ENCODE results near the gene GKN1. TPM values are rescaled to one million over a fixed set of nuclear protein-coding genes. Genes with fewer than 3 reads are reported as not detected.

The GKN1 gene
- total and polyA plus RNA-seq, 2 donors: 1.4 to 11.5 TPM

GRCh38 chr2:68936889-68937288 lies 37.5 kb upstream of the GKN1 start:
- H3K4me1 ChIP-seq (ENCODE audit: control insufficient read depth in 2 of 2, insufficient read depth in 2 of 2, low read length in 2 of 2): peaks cover 0 to 9% of the 10 kb centered on the region in 2 donors
- DNase-seq (ENCODE audit: low read depth in 6 of 9, low spot score in 9 of 9): no peak
- no peaks in the 10 kb centered on the region for H3K9me3 ChIP-seq (ENCODE audit: control insufficient read depth in 2 of 2, insufficient read depth in 1 of 2, low read length in 1 of 2)
- H3K27ac ChIP-seq (ENCODE audit: low read depth in 1 of 2, low read length in 1 of 2): no peak overlapping the region
- H3K4me3 ChIP-seq (ENCODE audit: low read length in 2 of 2): no peak overlapping the region
- H3K27me3 ChIP-seq (ENCODE audit: control insufficient read depth in 2 of 2, insufficient read depth in 1 of 2, low read length in 1 of 2): no peaks in the 10 kb centered on the region
- WGBS: 80% methylated on average over 1 of the region's 1 CpG
- H3K36me3 ChIP-seq (ENCODE audit: control insufficient read depth in 2 of 2, insufficient read depth in 2 of 2, low read length in 1 of 2): no peaks in the 10 kb centered on the region

- Histone ChIP-seq H3K9me3 (ENCODE audit: control insufficient read depth in 2 of 2, insufficient read depth in 1 of 2, low read length in 1 of 2) (no peaks in the 10 kb centered on the region), H3K4me3 (ENCODE audit: low read length in 2 of 2) (no peak overlapping the region), H3K27ac (ENCODE audit: low read depth in 1 of 2, low read length in 1 of 2) (no peak overlapping the region), H3K36me3 (ENCODE audit: control insufficient read depth in 2 of 2, insufficient read depth in 2 of 2, low read length in 1 of 2) (no peaks in the 10 kb centered on the region), H3K27me3 (ENCODE audit: control insufficient read depth in 2 of 2, insufficient read depth in 1 of 2, low read length in 1 of 2) (no peaks in the 10 kb centered on the region), H3K4me1 (ENCODE audit: control insufficient read depth in 2 of 2, insufficient read depth in 2 of 2, low read length in 2 of 2) (peaks cover 0 to 9% of the 10 kb centered on the region in 2 donors)
- 96% methylated on average over 5 of the region's 5 CpGs for WGBS
- DNase-seq (ENCODE audit: low read depth in 6 of 9, low spot score in 9 of 9): no peak
Measured at GRCh38 chr2:68937346-68938055, 36.9 kb upstream of the GKN1 start.

DNA sequence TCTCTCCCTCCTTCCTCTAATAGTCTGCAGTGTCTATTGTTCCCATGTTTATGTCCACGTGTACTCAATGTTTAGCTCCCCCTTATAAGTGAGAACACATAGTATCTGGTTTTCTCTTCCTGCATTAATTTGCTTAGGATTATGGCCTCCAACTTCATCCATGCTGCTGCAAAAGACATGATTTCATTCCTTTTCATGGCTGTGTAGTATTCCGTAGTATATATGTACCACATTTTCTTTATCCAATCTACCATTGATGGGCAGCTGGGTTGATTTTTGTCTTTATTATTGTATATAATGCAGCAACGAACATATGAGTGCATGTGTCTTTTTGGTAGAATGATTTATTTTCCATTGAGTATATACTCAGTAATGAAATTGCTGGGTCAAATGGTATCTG lies 35.5 kb upstream of the GKN1 start:
- H3K4me1 ChIP-seq (ENCODE audit: control insufficient read depth in 2 of 2, insufficient read depth in 2 of 2, low read length in 2 of 2): peaks cover 0 to 9% of the 10 kb centered on the region in 2 donors
- H3K27ac ChIP-seq (ENCODE audit: low read depth in 1 of 2, low read length in 1 of 2): no peak overlapping the region
- WGBS: 97% methylated on average over 3 of the region's 3 CpGs
- no peak overlapping the region for H3K4me3 ChIP-seq (ENCODE audit: low read length in 2 of 2)
- H3K27me3 ChIP-seq (ENCODE audit: control insufficient read depth in 2 of 2, insufficient read depth in 1 of 2, low read length in 1 of 2): no peaks in the 10 kb centered on the region
- H3K36me3 ChIP-seq (ENCODE audit: control insufficient read depth in 2 of 2, insufficient read depth in 2 of 2, low read length in 1 of 2): no peaks in the 10 kb centered on the region
- DNase-seq (ENCODE audit: low read depth in 6 of 9, low spot score in 9 of 9): no peak
- H3K9me3 ChIP-seq (ENCODE audit: control insufficient read depth in 2 of 2, insufficient read depth in 1 of 2, low read length in 1 of 2): no peaks in the 10 kb centered on the region

- Histone ChIP-seq H3K4me1 (ENCODE audit: control insufficient read depth in 2 of 2, insufficient read depth in 2 of 2, low read length in 2 of 2) (peaks cover 0 to 9% of the 10 kb centered on the region in 2 donors), H3K27me3 (ENCODE audit: control insufficient read depth in 2 of 2, insufficient read depth in 1 of 2, low read length in 1 of 2) (no peaks in the 10 kb centered on the region), H3K9me3 (ENCODE audit: control insufficient read depth in 2 of 2, insufficient read depth in 1 of 2, low read length in 1 of 2) (no peaks in the 10 kb centered on the region), H3K36me3 (ENCODE audit: control insufficient read depth in 2 of 2, insufficient read depth in 2 of 2, low read length in 1 of 2) (no peaks in the 10 kb centered on the region), H3K4me3 (ENCODE audit: low read length in 2 of 2) (no peak overlapping the region), H3K27ac (ENCODE audit: low read depth in 1 of 2, low read length in 1 of 2) (no peak overlapping the region)
- WGBS: 93% methylated on average over 1 of the region's 1 CpG
- no peak for DNase-seq (ENCODE audit: low read depth in 6 of 9, low spot score in 9 of 9)
Measured at GRCh38 chr2:68939962-68940361, 34.5 kb upstream of the GKN1 start.

- Histone ChIP-seq H3K4me1 (ENCODE audit: control insufficient read depth in 2 of 2, insufficient read depth in 2 of 2, low read length in 2 of 2) (peaks cover 0 to 9% of the 10 kb centered on the region in 2 donors), H3K4me3 (ENCODE audit: low read length in 2 of 2) (no peak overlapping the region), H3K27me3 (ENCODE audit: control insufficient read depth in 2 of 2, insufficient read depth in 1 of 2, low read length in 1 of 2) (no peaks in the 10 kb centered on the region), H3K36me3 (ENCODE audit: control insufficient read depth in 2 of 2, insufficient read depth in 2 of 2, low read length in 1 of 2) (no peaks in the 10 kb centered on the region), H3K9me3 (ENCODE audit: control insufficient read depth in 2 of 2, insufficient read depth in 1 of 2, low read length in 1 of 2) (no peaks in the 10 kb centered on the region), H3K27ac (ENCODE audit: low read depth in 1 of 2, low read length in 1 of 2) (no peak overlapping the region)
- WGBS: 97% methylated on average over 1 of the region's 1 CpG
- DNase-seq (ENCODE audit: low read depth in 6 of 9, low spot score in 9 of 9): no peak
Measured at GRCh38 chr2:68940369-68940768, 34.1 kb upstream of the GKN1 start.

- Histone ChIP-seq H3K4me3 (ENCODE audit: low read length in 2 of 2) (no peak overlapping the region), H3K9me3 (ENCODE audit: control insufficient read depth in 2 of 2, insufficient read depth in 1 of 2, low read length in 1 of 2) (no peaks in the 10 kb centered on the region), H3K4me1 (ENCODE audit: control insufficient read depth in 2 of 2, insufficient read depth in 2 of 2, low read length in 2 of 2) (no peaks in the 10 kb centered on the region), H3K27me3 (ENCODE audit: control insufficient read depth in 2 of 2, insufficient read depth in 1 of 2, low read length in 1 of 2) (no peaks in the 10 kb centered on the region), H3K27ac (ENCODE audit: low read depth in 1 of 2, low read length in 1 of 2) (no peak overlapping the region), H3K36me3 (ENCODE audit: control insufficient read depth in 2 of 2, insufficient read depth in 2 of 2, low read length in 1 of 2) (no peaks in the 10 kb centered on the region)
- DNase-seq (ENCODE audit: low read depth in 6 of 9, low spot score in 9 of 9): no peak
Measured at GRCh38 chr2:68942827-68943226, 31.6 kb upstream of the GKN1 start.

GRCh38 chr2:68943581-68944568 lies 30.6 kb upstream of the GKN1 start:
- H3K9me3 ChIP-seq (ENCODE audit: control insufficient read depth in 2 of 2, insufficient read depth in 1 of 2, low read length in 1 of 2): no peaks in the 10 kb centered on the region
- WGBS: 58% methylated on average over 27 of the region's 27 CpGs
- no peaks in the 10 kb centered on the region for H3K4me1 ChIP-seq (ENCODE audit: control insufficient read depth in 2 of 2, insufficient read depth in 2 of 2, low read length in 2 of 2)
- no peak overlapping the region for H3K4me3 ChIP-seq (ENCODE audit: low read length in 2 of 2)
- H3K27me3 ChIP-seq (ENCODE audit: control insufficient read depth in 2 of 2, insufficient read depth in 1 of 2, low read length in 1 of 2): no peaks in the 10 kb centered on the region
- no peaks in the 10 kb centered on the region for H3K36me3 ChIP-seq (ENCODE audit: control insufficient read depth in 2 of 2, insufficient read depth in 2 of 2, low read length in 1 of 2)
- H3K27ac ChIP-seq (ENCODE audit: low read depth in 1 of 2, low read length in 1 of 2): no peak overlapping the region
- peak; percentile 41 to 83 (median 55) for DNase-seq (ENCODE audit: low read depth in 6 of 9, low spot score in 9 of 9)

- no peaks in the 10 kb centered on the region for H3K36me3 ChIP-seq (ENCODE audit: control insufficient read depth in 2 of 2, insufficient read depth in 2 of 2, low read length in 1 of 2)
- H3K4me3 ChIP-seq (ENCODE audit: low read length in 2 of 2): no peak overlapping the region
- no peaks in the 10 kb centered on the region for H3K4me1 ChIP-seq (ENCODE audit: control insufficient read depth in 2 of 2, insufficient read depth in 2 of 2, low read length in 2 of 2)
- H3K27me3 ChIP-seq (ENCODE audit: control insufficient read depth in 2 of 2, insufficient read depth in 1 of 2, low read length in 1 of 2): no peaks in the 10 kb centered on the region
- no peak for DNase-seq (ENCODE audit: low read depth in 6 of 9, low spot score in 9 of 9)
- WGBS: 86% methylated on average over 3 of the region's 3 CpGs
- no peak overlapping the region for H3K27ac ChIP-seq (ENCODE audit: low read depth in 1 of 2, low read length in 1 of 2)
- H3K9me3 ChIP-seq (ENCODE audit: control insufficient read depth in 2 of 2, insufficient read depth in 1 of 2, low read length in 1 of 2): no peaks in the 10 kb centered on the region
Measured at GRCh38 chr2:68946117-68946516, 28.3 kb upstream of the GKN1 start.

- WGBS: 83% methylated on average over 1 of the region's 1 CpG
- no peak for DNase-seq (ENCODE audit: low read depth in 6 of 9, low spot score in 9 of 9)
- H3K4me3 ChIP-seq (ENCODE audit: low read length in 2 of 2): no peak overlapping the region
- H3K36me3 ChIP-seq (ENCODE audit: control insufficient read depth in 2 of 2, insufficient read depth in 2 of 2, low read length in 1 of 2): no peaks in the 10 kb centered on the region
- no peaks in the 10 kb centered on the region for H3K27me3 ChIP-seq (ENCODE audit: control insufficient read depth in 2 of 2, insufficient read depth in 1 of 2, low read length in 1 of 2)
- H3K9me3 ChIP-seq (ENCODE audit: control insufficient read depth in 2 of 2, insufficient read depth in 1 of 2, low read length in 1 of 2): no peaks in the 10 kb centered on the region
- no peak overlapping the region for H3K27ac ChIP-seq (ENCODE audit: low read depth in 1 of 2, low read length in 1 of 2)
- no peaks in the 10 kb centered on the region for H3K4me1 ChIP-seq (ENCODE audit: control insufficient read depth in 2 of 2, insufficient read depth in 2 of 2, low read length in 2 of 2)
Measured at GRCh38 chr2:68948710-68949109, 25.7 kb upstream of the GKN1 start.
